Neutrophil (primary cell): ENCODE data around the gene TDRD10.
A peak's percentile ranks its signal among the peaks of the same experiment; 100 is the strongest.

Source experiments
- H3K27ac ChIP-seq: fragments of 200-600 bp; sonication (generic); 2 replicates; pipeline ENCODE4 v1.5.1; 2016; ENCODE audit warnings: mild to moderate bottlenecking, moderate library complexity
- H3K27me3 ChIP-seq: fragments of 200-600 bp; sonication (generic); 2 replicates; pipeline ENCODE4 v1.6.0; 2016; ENCODE audit warnings: mild to moderate bottlenecking
- H3K36me3 ChIP-seq: fragments of 200-600 bp; sonication (generic); 2 replicates; pipeline ENCODE4 v1.5.1; 2017
- H3K4me1 ChIP-seq, 2 experiments: fragments of 200-600 bp in 1 of 2; sonication (generic) in 1 of 2; 1 replicate in 1 of 2; 2 replicates in 1 of 2; pipeline versions ENCODE4 v1.5.1 to v1.6.1; 2013 to 2016; ENCODE audit warnings: low read depth in 1 of 2, low read length in 1 of 2, mild to moderate bottlenecking in 1 of 2, moderate library complexity in 1 of 2; ENCODE audit not compliant: control insufficient read depth in 1 of 2, insufficient read depth in 1 of 2
- H3K4me3 ChIP-seq, 2 experiments: fragments of 200-600 bp in 1 of 2; sonication (generic) in 1 of 2; 1 replicate in 1 of 2; 2 replicates in 1 of 2; pipeline ENCODE4 v1.5.1; 2013 to 2016; ENCODE audit warnings: low read depth in 1 of 2, low read length in 1 of 2, mild to moderate bottlenecking in 1 of 2, moderate library complexity in 1 of 2
- H3K9me3 ChIP-seq: fragments of 200-600 bp; sonication (generic); 2 replicates; pipeline ENCODE4 v1.5.1; 2016
- CTCF ChIP-seq: fragments of 200-600 bp; sonication (generic); IDR thresholded peaks from 2 replicates; pipeline ENCODE4 v1.5.1; 2016; ENCODE audit warnings: antibody characterized with exemption

Gene TDRD10

GRCh38 chr1:154546264-154547063 lies 44.4 kb downstream of the TDRD10 start:
- Histone ChIP-seq H3K36me3 (peaks cover 37% of the 10 kb centered on the region), H3K9me3 (no peaks in the 10 kb centered on the region), H3K4me1 (no peaks in the 10 kb centered on the region), H3K27ac (no peak overlapping the region), H3K4me3 (no peak overlapping the region), H3K27me3 (peaks cover 1% of the 10 kb centered on the region)
- TF ChIP-seq CTCF = no peak

- Histone ChIP-seq H3K4me3 (no peak overlapping the region), H3K9me3 (no peaks in the 10 kb centered on the region), H3K27me3 (no peaks in the 10 kb centered on the region), H3K27ac (no peak overlapping the region), H3K36me3 (peaks cover 44% of the 10 kb centered on the region), H3K4me1 (no peaks in the 10 kb centered on the region)
- no peak for TF ChIP-seq CTCF
Measured at GRCh38 chr1:154547105-154547732, 45.2 kb downstream of the TDRD10 start.

- Histone ChIP-seq H3K36me3 (peaks cover 52% of the 10 kb centered on the region), H3K27me3 (no peaks in the 10 kb centered on the region), H3K27ac (no peak overlapping the region), H3K9me3 (no peaks in the 10 kb centered on the region), H3K4me3 (no peak overlapping the region), H3K4me1 (no peaks in the 10 kb centered on the region)
- TF ChIP-seq CTCF = no peak
Measured at GRCh38 chr1:154548028-154548427, 46.0 kb downstream of the TDRD10 start.

GRCh38 chr1:154549202-154549770 lies 47.3 kb downstream of the TDRD10 start:
- Histone ChIP-seq H3K4me3 (no peak overlapping the region), H3K36me3 (peaks cover 65% of the 10 kb centered on the region), H3K4me1 (no peaks in the 10 kb centered on the region), H3K9me3 (no peaks in the 10 kb centered on the region), H3K27me3 (no peaks in the 10 kb centered on the region), H3K27ac (peak overlapping the region; percentile 23)
- no peak for TF ChIP-seq CTCF

GRCh38 chr1:154550070-154550469 lies 48.1 kb downstream of the TDRD10 start:
- Histone ChIP-seq H3K27ac (no peak overlapping the region), H3K4me1 (no peaks in the 10 kb centered on the region), H3K36me3 (peaks cover 73% of the 10 kb centered on the region), H3K27me3 (no peaks in the 10 kb centered on the region), H3K9me3 (no peaks in the 10 kb centered on the region), H3K4me3 (no peak overlapping the region)
- TF ChIP-seq CTCF = no peak
